T-helper 17 cell (primary cell): ENCODE data around the gene PTMA. TPM values are rescaled to one million over a fixed set of nuclear protein-coding genes. Genes with fewer than 3 reads are reported as not detected.

ENCODE experiments used
- ATAC-seq: fragments of 150-1000 bp; cut with Tn5 transposase; 2 replicates; pipeline ENCODE4 v1.10.0; 2021; ENCODE audit warnings: mild to moderate bottlenecking, moderate library complexity
- DNase-seq, 3 donors: peaks; one replicate each; pipeline versions ENCODE4 v3.0.0 to v3.0.0-alpha.2; 2020 to 2021
- H3K9me3 ChIP-seq: one replicate; pipeline ENCODE4 v1.7.0; 2013; ENCODE audit warnings: low read length, mild to moderate bottlenecking; ENCODE audit not compliant: control insufficient read depth, poor library complexity, severe bottlenecking
- H3K27ac Mint-ChIP-seq: one replicate; pipeline ENCODE4 v1.8.0; 2022; ENCODE audit warnings: mild to moderate bottlenecking, moderate library complexity, mixed read lengths
- H3K27me3 Mint-ChIP-seq: one replicate; pipeline ENCODE4 v1.8.0; 2022; ENCODE audit warnings: mixed read lengths
- H3K36me3 Mint-ChIP-seq: one replicate; pipeline ENCODE4 v1.8.0; 2022; ENCODE audit warnings: low read depth, mixed read lengths
- H3K4me1 Mint-ChIP-seq: one replicate; pipeline ENCODE4 v1.8.0; 2022; ENCODE audit warnings: mild to moderate bottlenecking, mixed read lengths
- H3K4me3 Mint-ChIP-seq: one replicate; pipeline ENCODE4 v1.8.0; 2022; ENCODE audit warnings: mild to moderate bottlenecking, moderate library complexity, mixed read lengths
- total RNA-seq, 4 donors: library from RNA in 2 of 4; stranded (reverse) in 2 of 4; gene quantifications; one replicate each; pipeline ENCODE4 v1.2.3 and lab custom pipeline; 2022 to 2026

The PTMA gene
- total RNA-seq, 2 donors from 2014 or later, result 1,121 to 1,256 TPM

DNA sequence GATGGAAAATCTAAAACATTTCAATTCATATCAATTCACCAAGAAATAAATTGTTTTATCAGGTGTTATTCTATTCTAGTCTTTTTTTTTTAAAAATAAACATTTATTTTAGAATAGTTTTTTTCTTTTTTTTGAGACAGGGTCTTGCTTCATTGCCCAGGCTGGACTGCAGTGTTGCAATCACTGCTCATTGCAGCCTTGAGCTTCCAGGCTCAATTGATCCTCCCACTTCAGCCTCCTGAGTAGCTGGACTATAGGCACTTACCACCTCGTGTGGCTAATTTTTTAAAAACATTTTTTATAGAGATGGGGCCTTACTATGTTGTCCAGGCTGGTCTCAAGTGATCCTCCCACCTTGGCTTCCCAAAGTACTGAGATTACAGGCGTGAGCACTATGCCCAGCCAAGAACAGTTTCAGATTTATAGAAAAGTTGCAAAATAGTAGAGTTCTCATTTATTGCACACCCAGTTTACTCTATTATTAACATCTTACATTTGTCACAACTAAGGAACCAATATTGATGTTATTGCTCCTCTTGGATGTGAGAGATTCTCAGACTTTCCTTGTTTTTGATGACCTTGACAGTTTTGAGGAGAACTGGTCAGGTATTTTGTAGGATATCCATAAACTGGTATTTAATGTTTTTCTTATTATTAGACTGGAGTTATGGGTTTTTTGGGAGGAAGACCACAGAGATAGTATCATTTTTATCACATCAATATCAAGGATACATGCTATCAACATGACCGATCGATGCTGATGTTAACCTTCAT is 42.9 kb downstream of the PTMA start:
- no peak for ATAC-seq
- peaks cover 7% of the 10 kb centered on the region for H3K4me1 Mint-ChIP-seq
- DNase-seq, result no peak
- no peaks in the 10 kb centered on the region for H3K27me3 Mint-ChIP-seq
- H3K36me3 Mint-ChIP-seq, result no peaks in the 10 kb centered on the region
- H3K27ac Mint-ChIP-seq, result no peak overlapping the region
- no peak overlapping the region for H3K4me3 Mint-ChIP-seq
- no peaks in the 10 kb centered on the region for H3K9me3 ChIP-seq

- Mint-ChIP-seq H3K36me3 (no peaks in the 10 kb centered on the region), H3K27me3 (no peaks in the 10 kb centered on the region), H3K4me1 (peaks cover 4% of the 10 kb centered on the region), H3K4me3 (no peak overlapping the region), H3K27ac (no peak overlapping the region)
- no peaks in the 10 kb centered on the region for H3K9me3 ChIP-seq
- DNase-seq, result no peak
- ATAC-seq, result no peak
These were observed 43.7 kb downstream of the PTMA start for GRCh38 chr2:231752061-231752460.

DNA sequence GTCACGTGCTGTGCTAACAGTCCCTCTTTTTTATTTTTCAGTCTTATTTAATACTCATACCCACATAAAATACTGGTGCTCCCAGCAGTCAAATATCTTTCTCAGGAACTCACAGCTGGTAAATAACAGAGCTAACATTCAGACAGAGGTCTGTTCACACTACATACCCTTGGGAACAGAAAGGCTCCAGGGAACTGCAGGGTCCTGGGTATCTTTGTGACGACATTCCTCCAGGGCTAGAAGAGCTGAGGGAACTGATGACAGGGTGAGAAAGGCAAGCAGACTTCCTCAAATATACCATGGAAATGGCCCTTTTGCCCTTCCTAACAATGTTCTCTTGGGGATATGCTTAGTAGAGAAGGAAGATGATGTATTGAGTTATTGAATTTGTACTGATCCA is 53.4 kb downstream of the PTMA start:
- H3K27me3 Mint-ChIP-seq, result no peaks in the 10 kb centered on the region
- H3K27ac Mint-ChIP-seq, result no peak overlapping the region
- no peak overlapping the region for H3K4me3 Mint-ChIP-seq
- ATAC-seq (no peak), DNase-seq (no peak)
- H3K9me3 ChIP-seq, result no peaks in the 10 kb centered on the region
- H3K36me3 Mint-ChIP-seq, result no peaks in the 10 kb centered on the region
- peaks cover 9% of the 10 kb centered on the region for H3K4me1 Mint-ChIP-seq

Other genes with a start within 250 kb of the PTMA start
- 100 to 1,000 TPM; 385 to 428 TPM for gene NCL, start 244.0 kb upstream of the PTMA start, total RNA-seq
- gene NMUR1, start 178.1 kb upstream of the PTMA start, total RNA-seq, result under 1 TPM; 0.35 to 0.55 TPM
- not detected for gene TEX44, start 115.7 kb upstream of the PTMA start, total RNA-seq
- gene PDE6D, start 72.8 kb downstream of the PTMA start, total RNA-seq, result 10 to 100 TPM; 19.3 to 21.6 TPM
- gene COPS7B, start 77.9 kb downstream of the PTMA start, total RNA-seq, result 10 to 100 TPM; 38.9 to 46.4 TPM
- gene NPPC, start 217.9 kb downstream of the PTMA start, total RNA-seq, result not detected